BLaER1 (cell line): ENCODE results near the gene TFPI.

Source experiments
- H3K27ac ChIP-seq: shearing (Covaris generic); formaldehyde crosslinking; 2 replicates; pipeline ENCODE4 v1.8.1; 2022
- H3K27me3 ChIP-seq: shearing (Covaris generic); formaldehyde crosslinking; 2 replicates; pipeline ENCODE4 v1.8.1; 2022
- H3K36me3 ChIP-seq: shearing (Covaris generic); formaldehyde crosslinking; 2 replicates; pipeline ENCODE4 v1.8.1; 2022
- H3K4me1 ChIP-seq: shearing (Covaris generic); formaldehyde crosslinking; 2 replicates; pipeline ENCODE4 v1.8.1; 2022
- H3K4me2 ChIP-seq: shearing (Covaris generic); formaldehyde crosslinking; 2 replicates; pipeline ENCODE4 v1.8.1; 2022
- H3K4me3 ChIP-seq: shearing (Covaris generic); formaldehyde crosslinking; 2 replicates; pipeline ENCODE4 v1.8.1; 2022
- H3K9ac ChIP-seq: shearing (Covaris generic); formaldehyde crosslinking; 2 replicates; pipeline ENCODE4 v1.8.1; 2022
- H3K9me3 ChIP-seq: shearing (Covaris generic); formaldehyde crosslinking; 2 replicates; pipeline ENCODE4 v1.8.1; 2022
- H4K20me1 ChIP-seq: shearing (Covaris generic); formaldehyde crosslinking; 2 replicates; pipeline ENCODE4 v1.8.1; 2022
- Cebpa-rat ChIP-seq: shearing (Covaris generic); IDR thresholded peaks from 2 replicates; pipeline ENCODE4 v1.8.1; 2022

TFPI gene

GRCh38 chr2:187554704-187555082 is 458 bp upstream of the TFPI start:
- H4K20me1 ChIP-seq, result no peaks in the 10 kb centered on the region
- H3K27ac ChIP-seq, result no peak overlapping the region
- peaks cover 15% of the 10 kb centered on the region; the same call in 1 of the 2 replicates for H3K9me3 ChIP-seq
- H3K4me1 ChIP-seq, result peaks cover 6% of the 10 kb centered on the region; the same call in 1 of the 2 replicates
- peak overlapping the region; percentile 47; the same call in 1 of the 2 replicates for H3K4me2 ChIP-seq
- TF ChIP-seq Cebpa-rat, result no peak
- H3K4me3 ChIP-seq, result no peak overlapping the region
- H3K27me3 ChIP-seq, result no peaks in the 10 kb centered on the region
- no peak overlapping the region for H3K9ac ChIP-seq
- H3K36me3 ChIP-seq, result no peaks in the 10 kb centered on the region

- Histone ChIP-seq H3K36me3 (no peaks in the 10 kb centered on the region), H3K27me3 (no peaks in the 10 kb centered on the region), H3K4me3 (no peak overlapping the region), H3K9me3 (peaks cover 15% of the 10 kb centered on the region; the same call in 1 of the 2 replicates), H3K4me1 (peaks cover 6% of the 10 kb centered on the region; the same call in 1 of the 2 replicates), H3K4me2 (no peak overlapping the region), H3K27ac (no peak overlapping the region), H3K9ac (no peak overlapping the region), H4K20me1 (no peaks in the 10 kb centered on the region)
- TF ChIP-seq Cebpa-rat, result no peak
These were observed 1.2 kb downstream of the TFPI start for GRCh38 chr2:187552828-187553681.

- Histone ChIP-seq H3K27me3 (no peaks in the 10 kb centered on the region), H3K4me2 (no peak overlapping the region), H3K36me3 (no peaks in the 10 kb centered on the region), H3K9me3 (peaks cover 15% of the 10 kb centered on the region; the same call in 1 of the 2 replicates), H3K9ac (no peak overlapping the region), H3K4me1 (peaks cover 6% of the 10 kb centered on the region; the same call in 1 of the 2 replicates), H3K27ac (no peak overlapping the region), H3K4me3 (no peak overlapping the region), H4K20me1 (no peaks in the 10 kb centered on the region)
- no peak for TF ChIP-seq Cebpa-rat
These were observed 1.9 kb downstream of the TFPI start for GRCh38 chr2:187552381-187552780.

GRCh38 chr2:187550857-187551256 is 3.4 kb downstream of the TFPI start:
- no peak for TF ChIP-seq Cebpa-rat
- Histone ChIP-seq H3K27me3 (no peaks in the 10 kb centered on the region), H4K20me1 (no peaks in the 10 kb centered on the region), H3K4me2 (no peak overlapping the region), H3K4me1 (peaks cover 6% of the 10 kb centered on the region; the same call in 1 of the 2 replicates), H3K27ac (no peak overlapping the region), H3K4me3 (no peak overlapping the region), H3K36me3 (no peaks in the 10 kb centered on the region), H3K9me3 (peaks cover 6% of the 10 kb centered on the region; the same call in 1 of the 2 replicates), H3K9ac (no peak overlapping the region)

- Histone ChIP-seq H3K36me3 (no peaks in the 10 kb centered on the region), H3K9ac (no peak overlapping the region), H3K4me2 (no peak overlapping the region), H3K27me3 (no peaks in the 10 kb centered on the region), H4K20me1 (no peaks in the 10 kb centered on the region), H3K27ac (no peak overlapping the region), H3K4me1 (peaks cover 6% of the 10 kb centered on the region; the same call in 1 of the 2 replicates), H3K9me3 (no peaks in the 10 kb centered on the region), H3K4me3 (no peak overlapping the region)
- TF ChIP-seq Cebpa-rat, result no peak
These were observed 4.2 kb downstream of the TFPI start for GRCh38 chr2:187549951-187550555.

- Histone ChIP-seq H3K27me3 (no peaks in the 10 kb centered on the region), H3K9me3 (no peaks in the 10 kb centered on the region), H3K4me3 (no peak overlapping the region), H3K4me1 (peaks cover 3% of the 10 kb centered on the region; the same call in 1 of the 2 replicates), H3K4me2 (no peak overlapping the region), H3K9ac (no peak overlapping the region), H3K27ac (no peak overlapping the region), H3K36me3 (no peaks in the 10 kb centered on the region), H4K20me1 (no peaks in the 10 kb centered on the region)
- TF ChIP-seq Cebpa-rat, result no peak
These were observed 5.0 kb downstream of the TFPI start for GRCh38 chr2:187549193-187549592.

- no peaks in the 10 kb centered on the region for H4K20me1 ChIP-seq
- no peaks in the 10 kb centered on the region for H3K27me3 ChIP-seq
- H3K4me2 ChIP-seq, result no peak overlapping the region
- no peak for TF ChIP-seq Cebpa-rat
- no peak overlapping the region for H3K9ac ChIP-seq
- H3K4me1 ChIP-seq, result no peaks in the 10 kb centered on the region
- H3K9me3 ChIP-seq, result no peaks in the 10 kb centered on the region
- H3K4me3 ChIP-seq, result no peak overlapping the region
- no peaks in the 10 kb centered on the region for H3K36me3 ChIP-seq
- no peak overlapping the region for H3K27ac ChIP-seq
These were observed 5.6 kb downstream of the TFPI start for GRCh38 chr2:187548656-187549055.

GRCh38 chr2:187547353-187547979 is 6.8 kb downstream of the TFPI start:
- H3K9me3 ChIP-seq, result no peaks in the 10 kb centered on the region
- no peaks in the 10 kb centered on the region for H3K4me1 ChIP-seq
- no peaks in the 10 kb centered on the region for H3K27me3 ChIP-seq
- H4K20me1 ChIP-seq, result no peaks in the 10 kb centered on the region
- no peaks in the 10 kb centered on the region for H3K36me3 ChIP-seq
- TF ChIP-seq Cebpa-rat, result no peak
- no peak overlapping the region for H3K4me2 ChIP-seq
- no peak overlapping the region for H3K4me3 ChIP-seq
- H3K9ac ChIP-seq, result no peak overlapping the region
- no peak overlapping the region for H3K27ac ChIP-seq

GRCh38 chr2:187546762-187547333 is 7.4 kb downstream of the TFPI start:
- no peak overlapping the region for H3K27ac ChIP-seq
- TF ChIP-seq Cebpa-rat, result no peak
- no peaks in the 10 kb centered on the region for H3K9me3 ChIP-seq
- H3K4me3 ChIP-seq, result no peak overlapping the region
- H3K36me3 ChIP-seq, result no peaks in the 10 kb centered on the region
- H3K4me1 ChIP-seq, result no peaks in the 10 kb centered on the region
- no peak overlapping the region for H3K9ac ChIP-seq
- H3K4me2 ChIP-seq, result no peak overlapping the region
- no peaks in the 10 kb centered on the region for H3K27me3 ChIP-seq
- no peaks in the 10 kb centered on the region for H4K20me1 ChIP-seq
